Muscle of leg (tissue), 11 donors: Measurements from ENCODE around the gene SFTPB. TPM values are rescaled to one million over a fixed set of nuclear protein-coding genes. Genes with fewer than 3 reads are reported as not detected.
"Not testable (repeated sequence)": the region's sequence is repeated elsewhere in the genome, so short reads cannot be mapped to it uniquely, and the experiment has no call there.

Experiments used
- DNase-seq: peaks from one replicate; pipeline ENCODE4 v3.0.0; 2013
- H3K27ac ChIP-seq: one replicate; pipeline ENCODE4 v1.5.1; 2013; ENCODE audit warnings: mild to moderate bottlenecking, low read length, control low read depth
- H3K27me3 ChIP-seq: one replicate; pipeline ENCODE4 v1.6.1; 2013; ENCODE audit warnings: low read length; ENCODE audit not compliant: control insufficient read depth, insufficient read depth
- H3K36me3 ChIP-seq: one replicate; pipeline ENCODE4 v1.6.1; 2013; ENCODE audit warnings: low read length; ENCODE audit not compliant: control insufficient read depth, insufficient read depth
- H3K4me1 ChIP-seq: one replicate; pipeline ENCODE4 v1.6.1; 2013; ENCODE audit warnings: low read length; ENCODE audit not compliant: control insufficient read depth, insufficient read depth
- H3K4me3 ChIP-seq: one replicate; pipeline ENCODE4 v1.5.1; 2013; ENCODE audit warnings: low read length, control low read depth
- H3K9me3 ChIP-seq: replicated peaks from 2 replicates; pipeline ENCODE4 v1.6.1; 2013; ENCODE audit warnings: low read depth, low read length; ENCODE audit not compliant: control insufficient read depth
- WGBS: methylation state at CpG from one replicate; pipeline ENCODE4 v1.1.5; 2013; ENCODE audit warnings: missing lambda C conversion rate; ENCODE audit not compliant: insufficient coverage; 5-methylcytosine and 5-hydroxymethylcytosine counted together
- polyA plus RNA-seq, 8 donors: library from polyadenylated mRNA; unstranded; fragments of 120-200 nt; gene quantifications; one replicate each; pipeline versions ENCODE4 v1.2.1 to v1.2.3, GENCODE V29; 2013; ENCODE audit warnings: inconsistent platforms in 1 of 8, low replicate concordance in 1 of 8; ENCODE audit not compliant: insufficient read length in 8 of 8, insufficient read depth in 1 of 8
- total RNA-seq: library from RNA; stranded (reverse); fragments of 120-200 nt; gene quantifications from one replicate; pipeline ENCODE4 v1.2.4, GENCODE V29; 2013

SFTPB gene
- total and polyA plus RNA-seq, 9 donors = 0.07 to 16.1 (median 0.11) TPM; not detected in 6

GRCh38 chr2:85678794-85679672, 11.0 kb upstream of the SFTPB start:
- DNase-seq = peak; percentile 81
- Histone ChIP-seq H3K27ac (peak overlapping the region; percentile 9), H3K4me3 (no peak overlapping the region), H3K27me3 (no peaks in the 10 kb centered on the region), H3K36me3 (no peaks in the 10 kb centered on the region), H3K4me1 (peaks cover 11% of the 10 kb centered on the region), H3K9me3 (no peaks in the 10 kb centered on the region)
- WGBS = 11% methylated on average over 22 of the region's 25 CpGs

DNA sequence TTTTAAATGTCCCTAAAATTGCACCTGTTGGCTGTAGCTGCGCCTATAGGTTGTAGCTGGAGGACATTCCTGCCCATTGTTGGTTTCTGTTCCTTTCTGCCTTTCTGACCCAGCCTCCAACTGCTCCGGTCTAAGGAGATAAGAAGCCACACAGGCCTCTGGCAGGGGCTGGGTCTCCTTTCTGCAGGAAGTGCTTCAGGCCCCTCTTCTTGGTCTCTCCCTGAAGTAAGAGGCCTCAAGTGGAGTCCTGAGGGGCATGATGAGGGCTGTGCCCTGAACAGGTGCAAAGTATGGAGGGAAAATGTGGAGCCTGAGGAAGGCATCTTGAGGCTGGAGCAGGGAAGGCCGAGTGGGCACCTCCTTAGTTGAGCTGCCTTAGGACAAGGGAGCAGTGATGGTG, 10.4 kb upstream of the SFTPB start:
- Histone ChIP-seq H3K9me3 (no peaks in the 10 kb centered on the region), H3K4me1 (peaks cover 11% of the 10 kb centered on the region), H3K27me3 (no peaks in the 10 kb centered on the region), H3K27ac (no peak overlapping the region), H3K36me3 (no peaks in the 10 kb centered on the region), H3K4me3 (no peak overlapping the region)
- DNase-seq = no peak
- WGBS = 72% methylated on average over 3 of the region's 3 CpGs

DNA sequence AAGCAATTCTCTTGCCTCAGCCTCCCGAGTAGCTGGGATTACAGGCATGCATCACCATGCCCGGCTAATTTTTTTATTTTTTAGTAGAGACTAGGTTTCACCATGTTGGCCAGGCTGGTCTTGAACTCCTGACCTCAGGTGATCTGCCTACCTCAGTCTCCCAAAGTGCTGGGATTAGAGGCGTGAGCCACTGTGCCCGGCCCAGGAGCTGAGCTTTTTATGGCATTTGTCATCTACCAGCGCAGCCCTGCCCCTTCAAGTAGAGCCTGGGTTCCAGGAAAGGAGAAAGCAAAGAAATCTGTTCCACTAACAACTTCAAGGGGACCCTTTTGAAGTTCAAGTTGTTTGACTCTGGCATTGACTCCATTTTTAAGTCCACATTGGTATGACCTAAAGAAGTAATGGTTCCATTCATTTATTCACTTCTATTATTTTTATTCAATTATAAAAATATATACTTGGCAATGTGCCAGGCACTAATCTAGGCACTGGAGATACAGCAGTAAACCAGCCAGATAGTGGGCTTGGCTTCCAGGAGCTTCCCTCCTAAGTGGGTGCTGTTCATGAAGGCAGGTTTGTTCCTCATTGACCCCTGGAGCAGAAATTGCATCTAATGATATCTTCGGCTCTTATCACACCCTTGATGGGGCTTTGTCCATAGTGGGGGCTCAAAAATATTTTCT, 8.0 kb upstream of the SFTPB start:
- H3K4me3 ChIP-seq = no peak overlapping the region
- DNase-seq = no peak
- H3K4me1 ChIP-seq = peaks cover 11% of the 10 kb centered on the region
- no peak overlapping the region for H3K27ac ChIP-seq
- no peaks in the 10 kb centered on the region for H3K36me3 ChIP-seq
- no peaks in the 10 kb centered on the region for H3K27me3 ChIP-seq
- 100% methylated on average over 2 of the region's 6 CpGs for WGBS
- no peaks in the 10 kb centered on the region for H3K9me3 ChIP-seq

DNA sequence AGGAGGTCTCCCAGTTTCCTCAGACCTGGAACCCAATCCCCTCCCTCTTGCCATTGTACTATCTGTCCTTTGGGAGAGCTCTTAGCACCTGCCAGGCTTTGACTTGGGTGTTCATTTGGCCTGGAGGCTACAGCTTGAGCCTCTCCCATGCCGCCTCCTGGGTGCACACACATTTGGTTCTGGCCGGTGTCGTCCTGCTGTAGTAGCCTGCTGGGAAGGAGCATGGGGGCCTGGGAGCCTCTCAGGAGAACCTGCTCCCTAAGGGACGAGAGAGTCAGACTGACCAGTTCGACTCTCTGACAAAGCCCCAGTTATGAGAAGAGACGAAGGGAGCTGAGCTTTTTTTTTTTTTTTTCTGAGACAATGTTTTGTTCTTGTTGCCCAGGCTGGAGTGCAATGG, 7.4 kb upstream of the SFTPB start:
- no peaks in the 10 kb centered on the region for H3K27me3 ChIP-seq
- no peak overlapping the region for H3K4me3 ChIP-seq
- H3K4me1 ChIP-seq = peaks cover 11% of the 10 kb centered on the region
- H3K36me3 ChIP-seq = no peaks in the 10 kb centered on the region
- DNase-seq = no peak
- no peaks in the 10 kb centered on the region for H3K9me3 ChIP-seq
- no peak overlapping the region for H3K27ac ChIP-seq
- WGBS = 82% methylated on average over 6 of the region's 6 CpGs

GRCh38 chr2:85674417-85674816, 6.4 kb upstream of the SFTPB start:
- H3K9me3 ChIP-seq = no peaks in the 10 kb centered on the region
- H3K27ac ChIP-seq = no peak overlapping the region
- H3K4me1 ChIP-seq = peaks cover 11% of the 10 kb centered on the region
- DNase-seq = no peak
- H3K27me3 ChIP-seq = no peaks in the 10 kb centered on the region
- no peak overlapping the region for H3K4me3 ChIP-seq
- WGBS = 100% methylated on average over 2 of the region's 2 CpGs
- no peaks in the 10 kb centered on the region for H3K36me3 ChIP-seq

DNA sequence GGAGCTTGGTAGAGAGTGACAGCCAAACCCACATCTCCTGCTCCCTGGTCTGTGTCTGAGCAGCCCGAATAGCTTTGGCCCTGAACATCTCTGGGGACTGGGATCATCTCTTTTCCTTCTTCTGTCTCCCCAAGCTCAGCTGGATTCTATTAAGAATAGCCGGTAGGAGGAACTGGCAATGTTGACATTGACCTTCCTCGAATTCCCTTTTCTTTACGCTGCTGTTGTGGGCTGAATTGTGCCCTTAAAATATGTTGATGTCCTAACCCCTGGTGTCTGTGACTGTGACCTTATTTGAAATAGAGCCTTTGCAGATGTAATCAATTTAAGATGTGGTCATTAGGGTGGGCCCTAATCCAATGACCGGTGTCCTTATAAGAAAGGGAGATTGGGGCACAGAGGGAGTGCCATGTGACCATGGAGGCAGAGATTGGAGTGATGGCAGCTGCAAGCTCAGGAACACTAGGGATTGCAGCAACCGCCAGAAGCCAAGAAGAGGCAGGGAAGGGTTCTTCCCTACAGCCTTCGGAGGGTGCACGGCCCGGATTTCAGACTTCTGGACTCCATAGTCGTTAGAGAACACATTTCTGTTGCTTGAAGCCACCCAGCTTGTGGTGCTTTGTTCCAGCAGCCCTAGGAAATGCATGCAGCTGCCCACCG, 5.8 kb upstream of the SFTPB start:
- WGBS = 79% methylated on average over 5 of the region's 11 CpGs
- H3K27me3 ChIP-seq = no peaks in the 10 kb centered on the region
- no peak overlapping the region for H3K27ac ChIP-seq
- H3K36me3 ChIP-seq = no peaks in the 10 kb centered on the region
- H3K4me3 ChIP-seq = no peak overlapping the region
- no peak for DNase-seq
- H3K9me3 ChIP-seq = no peaks in the 10 kb centered on the region
- peaks cover 5% of the 10 kb centered on the region for H3K4me1 ChIP-seq

DNA sequence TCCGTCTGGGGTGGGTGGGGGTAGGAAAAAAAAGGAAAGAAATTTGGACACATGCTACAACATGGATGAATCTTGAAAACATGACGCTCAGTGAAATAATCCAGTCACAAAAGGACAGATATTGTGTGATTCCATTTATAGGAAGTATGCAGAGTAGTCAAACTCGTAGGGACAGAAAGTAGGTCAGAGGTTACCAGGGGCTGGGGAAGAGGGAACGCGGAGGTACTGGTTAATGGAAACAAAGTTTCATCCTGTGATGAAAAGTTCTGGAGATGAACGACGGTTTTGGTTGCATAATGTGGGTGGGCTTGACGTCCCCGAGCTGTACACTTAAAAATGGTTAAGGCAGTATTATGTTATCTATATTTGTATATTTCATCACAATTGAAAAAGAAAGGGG, 4.5 kb upstream of the SFTPB start:
- no peak overlapping the region for H3K4me3 ChIP-seq
- H3K27me3 ChIP-seq = no peaks in the 10 kb centered on the region
- H3K9me3 ChIP-seq = no peaks in the 10 kb centered on the region
- no peak overlapping the region for H3K27ac ChIP-seq
- H3K36me3 ChIP-seq = no peaks in the 10 kb centered on the region
- H3K4me1 ChIP-seq = no peaks in the 10 kb centered on the region
- WGBS = 77% methylated on average over 5 of the region's 9 CpGs
- no peak for DNase-seq

DNA sequence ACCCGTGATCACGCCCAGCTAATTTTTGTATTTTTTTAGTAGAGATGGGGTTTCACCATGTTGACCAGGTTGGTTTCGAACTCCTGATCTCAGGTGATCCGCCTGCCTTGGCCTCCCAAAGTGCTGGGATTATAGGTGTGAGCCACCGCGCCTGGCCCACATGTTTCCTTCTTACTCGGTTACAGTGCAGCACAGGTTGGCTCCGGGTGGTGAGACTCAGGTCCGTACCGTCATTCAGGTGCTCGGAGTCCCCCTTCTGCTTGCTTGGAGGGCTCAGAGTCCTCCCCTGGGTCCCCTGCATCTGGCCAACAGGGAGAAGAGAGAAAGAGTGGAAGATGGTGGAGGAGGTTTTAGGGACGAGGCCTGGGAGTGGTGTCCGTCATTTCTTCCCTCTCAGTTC, 2.4 kb upstream of the SFTPB start:
- H3K4me3 ChIP-seq, H3K27ac ChIP-seq, H3K27me3 ChIP-seq, H3K36me3 ChIP-seq, DNase-seq, H3K4me1 ChIP-seq, H3K9me3 ChIP-seq: not testable (repeated sequence)
- WGBS = 92% methylated on average over 10 of the region's 13 CpGs

- Histone ChIP-seq H3K4me1 (no peaks in the 10 kb centered on the region), H3K36me3 (no peaks in the 10 kb centered on the region), H3K9me3 (no peaks in the 10 kb centered on the region), H3K4me3 (no peak overlapping the region), H3K27ac (no peak overlapping the region), H3K27me3 (no peaks in the 10 kb centered on the region)
- no peak for DNase-seq
- 87% methylated on average over 3 of the region's 5 CpGs for WGBS
Measured at GRCh38 chr2:85669549-85669948, 1.6 kb upstream of the SFTPB start.

DNA sequence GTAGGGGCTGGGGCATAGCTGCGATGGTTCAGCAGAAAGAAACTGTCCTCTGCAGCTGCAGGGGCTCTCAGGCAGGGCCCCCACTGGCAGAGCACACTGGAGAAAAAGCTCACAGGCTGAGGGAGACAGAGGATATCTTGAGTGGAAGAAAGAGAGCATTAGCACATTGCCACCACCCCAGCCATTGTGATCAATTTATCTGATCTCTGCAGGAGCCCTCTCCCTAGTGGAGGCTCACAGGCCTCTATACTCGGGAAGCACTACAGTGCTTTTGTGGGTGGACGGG, 801 bp upstream of the SFTPB start:
- no peaks in the 10 kb centered on the region for H3K36me3 ChIP-seq
- no peaks in the 10 kb centered on the region for H3K27me3 ChIP-seq
- H3K27ac ChIP-seq = no peak overlapping the region
- H3K4me3 ChIP-seq = no peak overlapping the region
- WGBS = no CpG with 5 or more reads among the region's 3 CpGs
- H3K9me3 ChIP-seq = no peaks in the 10 kb centered on the region
- no peak for DNase-seq
- no peaks in the 10 kb centered on the region for H3K4me1 ChIP-seq
